ENCODE data around the gene XCL2. TPM values are rescaled to one million over a fixed set of nuclear protein-coding genes. Genes with fewer than 3 reads are reported as not detected.

Gene XCL2
- total RNA-seq, 1 donor from 2014 or later, result not detected

DNA sequence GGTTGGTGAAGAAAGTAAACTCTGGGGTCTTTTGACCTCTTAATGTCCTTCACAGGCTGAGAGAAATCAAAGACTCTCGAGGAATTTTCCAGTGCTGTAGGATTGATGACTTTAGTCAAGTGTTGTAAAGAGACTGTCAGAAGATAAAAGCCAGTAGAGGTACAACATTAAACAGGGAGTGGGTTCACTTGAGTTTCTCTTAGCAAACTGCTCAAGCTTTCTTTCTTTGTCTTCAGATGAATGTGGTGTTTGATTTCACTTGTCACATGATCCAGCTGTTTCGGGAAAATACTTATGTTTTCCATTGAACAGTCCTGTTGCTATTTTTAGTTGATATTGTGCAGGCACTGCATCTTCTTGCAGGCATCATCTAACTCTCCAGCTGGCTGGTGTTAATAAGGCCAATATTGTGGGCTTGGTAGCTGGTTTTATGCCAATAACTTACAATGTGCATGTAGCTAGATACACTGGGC is 45.6 kb downstream of the XCL2 start:
- Histone ChIP-seq H3K36me3 (ENCODE audit: control insufficient read depth, insufficient read depth, low read length) (no peaks in the 10 kb centered on the region), H3K4me3 (ENCODE audit: low read depth, low read length) (no peak overlapping the region), H3K27me3 (ENCODE audit: control insufficient read depth, insufficient read depth, low read length) (no peaks in the 10 kb centered on the region)
- DNase-seq (ENCODE audit: low read depth), result no peak
- no peak for TF ChIP-seq CTCF (IDR thresholded peaks at IDR 0.05; ENCODE audit: insufficient read depth, low read length, poor library complexity, severe bottlenecking)

- H3K27me3 ChIP-seq (ENCODE audit: control insufficient read depth, insufficient read depth, low read length), result no peaks in the 10 kb centered on the region
- DNase-seq (ENCODE audit: low read depth), result no peak
- H3K36me3 ChIP-seq (ENCODE audit: control insufficient read depth, insufficient read depth, low read length), result no peaks in the 10 kb centered on the region
- no peak overlapping the region for H3K4me3 ChIP-seq (ENCODE audit: low read depth, low read length)
- TF ChIP-seq CTCF (IDR thresholded peaks at IDR 0.05; ENCODE audit: insufficient read depth, low read length, poor library complexity, severe bottlenecking), result no peak
These were observed 46.3 kb downstream of the XCL2 start for GRCh38 chr1:168497376-168497950.

GRCh38 chr1:168491527-168492164 is 52.2 kb downstream of the XCL2 start:
- TF ChIP-seq CTCF (IDR thresholded peaks at IDR 0.05; ENCODE audit: insufficient read depth, low read length, poor library complexity, severe bottlenecking), result no peak
- no peaks in the 10 kb centered on the region for H3K36me3 ChIP-seq (ENCODE audit: control insufficient read depth, insufficient read depth, low read length)
- no peak for DNase-seq (ENCODE audit: low read depth)
- no peak overlapping the region for H3K4me3 ChIP-seq (ENCODE audit: low read depth, low read length)
- no peaks in the 10 kb centered on the region for H3K27me3 ChIP-seq (ENCODE audit: control insufficient read depth, insufficient read depth, low read length)

Other genes starting within 250 kb of the XCL2 start
- not detected in 2 replicates for gene XCL1, start 32.6 kb upstream of the XCL2 start, total RNA-seq
- gene DPT, start 185.2 kb upstream of the XCL2 start, total RNA-seq, result not detected in 2 replicates